ENCODE data around the gene LSM10.

LSM10 gene

DNA sequence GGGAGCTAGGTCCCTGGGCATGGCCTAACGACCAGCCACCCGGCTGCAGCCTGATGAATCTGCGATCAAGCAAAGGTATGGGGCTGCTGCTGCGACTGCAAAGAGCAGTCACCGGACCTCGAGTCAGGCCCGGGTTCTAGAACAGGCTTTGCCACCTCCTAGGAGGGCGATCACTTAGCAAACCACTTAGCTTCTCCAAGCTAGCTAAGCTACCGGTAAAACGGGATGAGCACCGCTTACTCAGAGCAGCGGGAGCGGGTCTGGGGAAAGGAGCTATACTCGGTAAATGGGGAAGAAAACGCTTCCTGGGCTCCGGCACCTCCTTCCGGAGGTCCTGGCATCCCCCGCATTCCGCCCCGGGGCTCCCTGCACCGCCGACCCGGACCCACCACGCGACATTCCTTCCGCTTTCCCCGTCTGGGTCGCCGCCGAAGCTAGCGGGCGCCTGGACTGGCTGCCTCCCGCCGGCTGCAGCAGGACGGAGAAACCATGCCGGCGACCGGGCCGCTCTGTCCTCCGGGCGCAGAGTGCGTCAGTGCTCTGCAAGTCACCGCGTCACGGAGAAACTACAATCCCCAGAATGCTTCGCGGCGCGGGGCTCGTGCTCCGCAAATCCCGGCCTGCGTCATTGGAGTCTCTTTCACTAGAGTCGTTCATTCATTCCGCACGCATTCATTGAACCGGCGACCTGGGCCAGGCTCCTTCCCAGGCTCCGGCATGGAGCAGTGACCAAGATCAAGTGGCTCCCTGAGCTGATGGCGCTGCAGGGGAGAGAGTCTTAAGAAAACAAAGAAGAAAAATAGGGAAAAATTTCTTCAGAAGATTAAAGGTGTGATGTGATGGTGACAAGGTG lies at the start of gene LSM10:
TSS of gene LSM10 (minus strand) at position 531 of the 853 bp plus-strand sequence. CDS start 3,779 bp downstream, outside the sequence.
- DNase-seq, result peak; percentile 87

DNA sequence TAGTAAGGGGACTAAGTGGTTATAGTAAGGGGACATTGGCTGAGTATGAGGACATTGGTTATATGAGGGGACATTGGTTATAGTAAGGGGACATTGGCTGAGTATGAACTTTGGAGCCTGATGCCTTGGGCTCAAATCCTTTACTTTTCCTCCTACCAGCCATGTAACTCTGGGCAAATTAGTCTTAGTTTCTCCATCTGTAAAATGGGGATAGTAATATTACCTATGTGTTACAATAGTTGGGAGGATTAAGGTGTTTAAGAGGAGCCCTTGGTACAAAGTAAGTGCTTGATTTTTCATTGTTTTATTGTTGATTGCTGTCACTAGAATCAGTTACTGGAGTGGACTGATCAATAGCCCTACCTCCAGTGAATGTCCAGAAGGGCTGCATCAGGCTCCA lies 49.7 kb upstream of the LSM10 start:
- no peak for DNase-seq

DNA sequence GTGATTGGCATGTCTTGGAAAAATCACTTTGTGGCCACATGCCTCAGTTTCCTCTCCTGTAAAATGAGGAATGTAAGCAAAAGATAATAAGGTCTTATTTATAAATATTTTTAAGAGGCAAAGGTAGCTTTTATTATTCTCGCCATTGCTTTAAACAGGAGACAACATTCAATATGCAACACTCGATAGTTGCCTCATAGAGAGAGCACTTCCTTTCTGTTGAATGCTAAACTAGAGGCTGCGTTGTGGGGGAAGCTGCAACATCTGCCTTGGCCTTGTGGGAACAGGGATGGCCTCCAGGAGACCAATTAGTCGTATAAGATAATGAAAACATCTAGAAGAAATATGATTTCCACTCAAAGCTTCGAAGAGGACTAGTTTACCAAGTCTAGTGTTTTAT lies 49.0 kb upstream of the LSM10 start:
- peak; percentile 61 for DNase-seq

DNA sequence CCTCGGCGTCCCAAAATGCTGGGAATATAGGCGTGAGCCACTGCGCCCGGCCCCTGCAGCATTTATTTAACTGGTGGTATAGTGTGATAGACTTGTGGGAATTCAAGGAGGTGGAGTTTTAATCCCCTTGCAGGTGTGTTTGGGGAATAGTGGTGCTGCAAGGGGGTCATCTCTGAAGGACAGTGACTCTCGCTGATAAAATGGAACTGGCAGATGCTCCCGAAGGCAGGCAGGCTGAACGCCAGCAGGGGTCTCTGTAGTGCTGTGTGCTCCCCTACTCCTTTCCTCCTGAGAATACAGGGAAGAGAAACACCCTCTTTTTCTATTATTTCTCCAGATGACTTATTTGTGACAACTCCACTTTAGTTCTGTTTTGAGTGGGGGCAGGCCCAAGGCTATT lies 48.6 kb upstream of the LSM10 start:
- peak; percentile 74 for DNase-seq

GRCh38 chr1:36443297-36443696 lies 45.6 kb upstream of the LSM10 start:
- no peak for DNase-seq

GRCh38 chr1:36442337-36442736 lies 44.6 kb upstream of the LSM10 start:
- DNase-seq, result no peak

- no peak for DNase-seq
Measured at GRCh38 chr1:36440646-36441045, 42.9 kb upstream of the LSM10 start.

- no peak for DNase-seq
Measured at GRCh38 chr1:36440044-36440443, 42.3 kb upstream of the LSM10 start.

- no peak for DNase-seq
Measured at GRCh38 chr1:36438715-36439114, 41.0 kb upstream of the LSM10 start.

DNA sequence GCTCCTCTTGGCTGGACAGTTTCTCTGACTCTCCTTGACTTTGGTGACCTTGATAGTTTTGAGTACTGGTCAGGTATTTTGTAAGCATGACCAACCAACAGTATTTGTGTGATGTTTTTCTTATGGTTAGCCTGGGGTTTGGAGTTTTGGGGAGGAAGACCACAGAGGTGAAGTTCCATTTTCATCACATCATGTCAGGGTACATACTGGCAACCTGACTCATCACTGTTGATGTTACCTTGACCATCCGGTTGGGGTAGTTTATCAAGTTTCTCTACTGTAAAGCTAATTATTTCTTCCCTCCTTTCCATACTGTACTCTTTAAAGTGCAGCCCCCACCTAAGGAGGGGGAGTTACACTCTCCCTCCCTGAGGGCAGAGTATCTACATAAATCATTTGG lies 39.1 kb upstream of the LSM10 start:
- no peak for DNase-seq

- DNase-seq, result no peak
Measured at GRCh38 chr1:36433102-36433501, 35.4 kb upstream of the LSM10 start.

- DNase-seq, result no peak
Measured at GRCh38 chr1:36432616-36433015, 34.9 kb upstream of the LSM10 start.

- DNase-seq, result no peak
Measured at GRCh38 chr1:36425791-36426190, 28.1 kb upstream of the LSM10 start.

GRCh38 chr1:36421649-36422048 lies 23.9 kb upstream of the LSM10 start:
- no peak for DNase-seq

- DNase-seq, result peak; percentile 77
Measured at GRCh38 chr1:36420836-36421317, 23.2 kb upstream of the LSM10 start.

DNA sequence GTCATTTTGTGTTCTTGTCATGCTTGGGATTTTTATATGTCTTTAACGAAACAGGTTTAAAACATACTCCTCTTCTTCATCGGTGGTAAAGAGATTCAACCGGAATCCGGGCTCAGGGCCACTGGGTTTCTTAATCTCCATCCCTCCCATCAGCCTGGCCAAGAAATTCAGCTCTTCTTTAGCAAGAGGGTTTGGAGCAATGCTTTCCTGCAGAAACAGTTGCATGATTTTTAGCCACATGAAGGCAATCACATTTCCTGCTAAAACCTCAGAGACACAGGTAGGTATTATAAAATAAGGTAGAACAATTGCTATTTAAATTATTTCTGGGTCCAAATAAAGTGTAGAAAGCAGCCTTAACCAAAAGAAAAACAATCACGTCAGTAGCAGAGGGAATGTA lies 22.7 kb upstream of the LSM10 start:
- DNase-seq, result no peak

DNA sequence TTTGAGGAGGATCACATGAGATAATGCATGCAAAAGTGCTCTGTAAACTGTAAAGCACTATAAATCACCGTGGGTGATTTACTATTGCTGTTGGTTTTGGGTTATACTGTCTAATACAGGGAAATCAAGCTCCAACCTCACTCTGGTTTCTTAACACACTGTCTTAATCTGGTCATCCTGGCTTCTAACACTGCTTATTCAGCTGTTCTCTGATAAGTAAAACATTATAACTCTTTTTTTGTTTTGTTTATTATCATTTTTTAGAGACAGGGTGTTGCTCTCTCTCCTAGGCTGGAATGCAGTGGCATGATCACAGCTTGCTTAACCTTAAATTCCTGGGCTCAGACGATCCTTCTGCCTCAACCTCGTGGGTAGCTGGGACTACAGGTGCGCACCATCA lies 21.9 kb upstream of the LSM10 start:
- no peak for DNase-seq

DNA sequence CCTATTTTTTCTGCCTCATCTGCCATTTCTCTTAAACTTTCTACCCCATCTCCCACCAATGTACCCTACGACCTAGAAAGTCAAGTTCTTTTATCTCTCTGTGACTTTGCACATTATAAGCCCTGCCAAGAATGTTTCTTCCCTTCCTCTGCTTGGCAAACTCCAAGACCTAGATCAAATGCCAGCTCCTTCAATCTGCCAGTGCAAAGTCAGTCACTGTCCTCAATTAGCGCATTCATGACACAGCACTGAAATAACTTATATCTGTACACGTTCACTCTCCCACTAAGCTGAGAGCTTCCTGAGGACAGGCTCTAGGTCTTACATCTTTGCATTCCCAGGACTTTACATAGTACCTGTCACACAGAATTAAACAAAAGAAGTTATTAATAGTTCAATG lies 21.4 kb upstream of the LSM10 start:
- no peak for DNase-seq

- DNase-seq, result no peak
Measured at GRCh38 chr1:36417931-36418330, 20.2 kb upstream of the LSM10 start.

DNA sequence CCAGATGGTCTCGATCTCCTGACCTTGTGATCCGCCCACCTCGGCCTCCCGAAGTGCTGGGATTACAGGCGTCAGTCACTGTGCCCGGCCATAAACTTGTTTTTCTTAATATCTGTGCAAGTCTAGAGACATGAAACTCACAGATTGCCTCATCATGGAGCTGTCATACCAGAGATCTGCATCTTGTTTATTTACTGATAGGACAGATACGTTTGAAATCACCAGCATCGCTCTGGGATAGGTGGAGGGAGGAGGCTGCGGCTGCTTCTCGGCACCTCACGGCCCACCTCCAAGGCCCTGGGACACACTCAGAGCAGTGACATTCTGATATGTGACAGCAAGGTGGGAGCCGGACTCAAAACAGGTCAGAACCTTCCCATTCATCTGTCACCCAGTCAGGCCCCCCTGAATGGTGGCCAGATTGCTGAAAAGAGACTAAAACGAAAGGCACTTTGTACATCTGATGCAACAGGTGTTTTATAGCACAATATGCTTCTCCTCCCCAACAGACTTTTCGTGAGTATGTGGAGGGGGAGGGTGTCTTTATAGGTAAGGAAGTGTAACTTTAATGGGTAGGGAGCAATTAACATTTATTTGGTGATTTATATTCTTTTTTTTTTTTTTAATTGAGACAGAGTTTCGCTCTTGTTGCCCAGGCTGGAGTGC lies 18.1 kb upstream of the LSM10 start:
- no peak for DNase-seq

- no peak for DNase-seq
Measured at GRCh38 chr1:36414384-36414783, 16.7 kb upstream of the LSM10 start.

DNA sequence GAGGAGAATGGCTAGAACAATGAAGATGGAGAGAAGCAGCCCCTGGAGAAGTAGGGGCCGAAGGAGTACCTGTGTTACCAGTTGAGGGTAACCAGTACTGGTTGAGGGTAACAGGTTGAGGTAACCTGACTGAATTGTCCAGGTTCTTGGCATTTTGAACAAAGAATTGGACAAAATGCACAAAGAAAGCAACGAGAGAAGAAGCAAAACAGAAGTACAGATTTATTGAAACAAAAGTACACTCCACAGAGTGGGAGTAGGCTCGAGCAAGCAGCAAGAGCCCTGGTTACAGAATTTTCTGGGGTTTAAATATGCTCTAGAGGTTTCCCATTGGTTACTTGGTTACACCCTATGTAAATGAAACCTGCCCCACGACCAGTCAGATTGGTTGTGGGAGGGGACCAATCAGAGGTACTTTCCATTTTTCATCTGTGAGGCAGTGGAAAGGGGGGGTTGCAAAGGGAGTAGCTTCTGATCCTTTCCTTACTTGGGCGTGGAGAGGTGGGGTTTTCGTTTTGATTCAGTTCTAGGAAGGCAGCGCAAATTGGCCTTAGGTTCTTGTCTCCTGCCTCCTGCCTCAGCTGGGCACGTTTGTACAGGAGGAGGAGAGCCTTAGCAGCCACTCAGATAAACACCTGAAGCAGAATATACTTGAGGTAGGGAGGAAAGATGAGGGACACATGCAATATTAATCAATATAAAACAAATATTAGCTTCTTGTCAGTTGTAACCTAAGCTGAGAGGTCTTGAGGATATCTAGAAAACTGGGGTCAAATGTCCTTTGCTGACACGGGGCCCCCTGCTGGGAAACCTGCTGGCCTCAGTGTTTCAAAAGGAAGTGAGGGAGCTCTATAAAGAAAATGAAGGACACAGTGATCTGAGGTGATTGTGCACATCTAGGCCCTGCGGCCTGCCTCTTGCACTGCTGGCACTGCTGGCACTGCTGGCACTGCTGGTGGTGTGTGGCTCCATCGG lies 14.3 kb upstream of the LSM10 start:
- peak; percentile 47 for DNase-seq

GRCh38 chr1:36408479-36408878 lies 10.8 kb upstream of the LSM10 start:
- DNase-seq, result no peak
